Neural cell (in vitro differentiated cells): ENCODE results near the gene PLEKHM3.

Experiments used
- EP300 ChIP-seq: fragments of 450-650 bp; conservative IDR thresholded peaks from 2 replicates; pipeline ENCODE4 v1.6.1; 2014; ENCODE audit warnings: antibody characterized with exemption, mild to moderate bottlenecking, moderate library complexity; ENCODE audit not compliant: poor library complexity, severe bottlenecking
- EZH2 ChIP-seq: fragments of 200-600, 300-800 bp; shearing (Covaris generic), sonication (generic); IDR thresholded peaks from 2 replicates; pipeline ENCODE4 v1.6.1; 2014; ENCODE audit warnings: antibody characterized with exemption, low read length, borderline replicate concordance, mild to moderate bottlenecking; ENCODE audit not compliant: insufficient read depth, poor library complexity, severe bottlenecking
- POLR2AphosphoS5 ChIP-seq: IDR thresholded peaks from 2 replicates; pipeline ENCODE4 v1.6.1; 2012
- SMC3 ChIP-seq: fragments of 450-650 bp; conservative IDR thresholded peaks from 2 replicates; pipeline ENCODE4 v1.6.1; 2014; ENCODE audit warnings: antibody characterized with exemption, mild to moderate bottlenecking, moderate library complexity; ENCODE audit not compliant: poor library complexity
- TAF1 ChIP-seq: IDR thresholded peaks from 2 replicates; pipeline ENCODE4 v1.6.1; 2012; ENCODE audit warnings: low read depth
- TF ChIP-seq, protein P1 (sequence below): fragments of 450-650 bp; IDR thresholded peaks from 2 replicates; pipeline ENCODE4 v1.5.1; 2014; ENCODE audit warnings: antibody characterized with exemption, mild to moderate bottlenecking, moderate library complexity; ENCODE audit not compliant: poor library complexity, severe bottlenecking
- TF ChIP-seq, protein P2 (sequence below): IDR thresholded peaks from 2 replicates; pipeline ENCODE4 v1.6.1; 2012; ENCODE audit warnings: borderline replicate concordance

DNA sequence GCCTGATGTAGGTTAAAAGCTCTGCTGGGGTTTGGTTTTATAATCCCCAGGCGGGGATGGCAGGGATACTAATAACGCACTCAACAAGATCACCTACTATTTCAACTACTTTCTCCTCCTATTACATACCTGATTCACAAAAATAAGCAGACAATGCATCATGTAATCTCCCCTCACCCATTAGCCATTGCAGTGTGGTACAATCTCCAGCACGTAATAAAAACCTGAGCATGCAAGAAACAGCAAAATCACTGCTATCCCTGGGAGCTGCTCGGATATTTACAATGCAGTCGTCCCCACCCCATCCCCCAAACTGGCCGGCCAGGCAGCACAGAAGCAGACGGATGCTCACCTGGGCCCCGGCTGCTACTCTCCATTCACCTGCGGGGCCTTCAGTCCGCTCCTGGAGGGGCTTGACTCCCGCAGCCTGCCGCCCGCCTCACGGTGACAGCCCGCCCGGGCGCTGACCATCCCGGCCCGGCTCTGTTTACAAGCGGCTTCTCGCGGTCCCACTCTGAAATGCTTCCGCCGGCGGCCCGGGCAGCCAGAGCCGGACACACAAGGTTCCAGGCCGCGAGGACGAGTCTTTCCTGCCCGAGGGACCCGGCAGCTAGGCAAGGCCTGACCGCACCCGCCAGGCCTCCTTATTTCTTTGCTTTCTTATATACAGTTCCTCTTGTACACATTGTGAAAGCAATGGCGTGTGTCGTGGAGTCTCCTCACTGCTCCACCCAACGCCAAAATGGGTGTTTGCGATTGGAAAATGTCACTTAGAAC lies at the start of gene PLEKHM3:
- TF ChIP-seq, protein P1, sequence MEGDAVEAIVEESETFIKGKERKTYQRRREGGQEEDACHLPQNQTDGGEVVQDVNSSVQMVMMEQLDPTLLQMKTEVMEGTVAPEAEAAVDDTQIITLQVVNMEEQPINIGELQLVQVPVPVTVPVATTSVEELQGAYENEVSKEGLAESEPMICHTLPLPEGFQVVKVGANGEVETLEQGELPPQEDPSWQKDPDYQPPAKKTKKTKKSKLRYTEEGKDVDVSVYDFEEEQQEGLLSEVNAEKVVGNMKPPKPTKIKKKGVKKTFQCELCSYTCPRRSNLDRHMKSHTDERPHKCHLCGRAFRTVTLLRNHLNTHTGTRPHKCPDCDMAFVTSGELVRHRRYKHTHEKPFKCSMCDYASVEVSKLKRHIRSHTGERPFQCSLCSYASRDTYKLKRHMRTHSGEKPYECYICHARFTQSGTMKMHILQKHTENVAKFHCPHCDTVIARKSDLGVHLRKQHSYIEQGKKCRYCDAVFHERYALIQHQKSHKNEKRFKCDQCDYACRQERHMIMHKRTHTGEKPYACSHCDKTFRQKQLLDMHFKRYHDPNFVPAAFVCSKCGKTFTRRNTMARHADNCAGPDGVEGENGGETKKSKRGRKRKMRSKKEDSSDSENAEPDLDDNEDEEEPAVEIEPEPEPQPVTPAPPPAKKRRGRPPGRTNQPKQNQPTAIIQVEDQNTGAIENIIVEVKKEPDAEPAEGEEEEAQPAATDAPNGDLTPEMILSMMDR, result no peak
- TF ChIP-seq SMC3 (peak; percentile 51), EZH2 (no peak), POLR2AphosphoS5 (peak; percentile 48), TAF1 (peak; percentile 94), EP300 (peak; percentile 30)
- TF ChIP-seq, protein P2, sequence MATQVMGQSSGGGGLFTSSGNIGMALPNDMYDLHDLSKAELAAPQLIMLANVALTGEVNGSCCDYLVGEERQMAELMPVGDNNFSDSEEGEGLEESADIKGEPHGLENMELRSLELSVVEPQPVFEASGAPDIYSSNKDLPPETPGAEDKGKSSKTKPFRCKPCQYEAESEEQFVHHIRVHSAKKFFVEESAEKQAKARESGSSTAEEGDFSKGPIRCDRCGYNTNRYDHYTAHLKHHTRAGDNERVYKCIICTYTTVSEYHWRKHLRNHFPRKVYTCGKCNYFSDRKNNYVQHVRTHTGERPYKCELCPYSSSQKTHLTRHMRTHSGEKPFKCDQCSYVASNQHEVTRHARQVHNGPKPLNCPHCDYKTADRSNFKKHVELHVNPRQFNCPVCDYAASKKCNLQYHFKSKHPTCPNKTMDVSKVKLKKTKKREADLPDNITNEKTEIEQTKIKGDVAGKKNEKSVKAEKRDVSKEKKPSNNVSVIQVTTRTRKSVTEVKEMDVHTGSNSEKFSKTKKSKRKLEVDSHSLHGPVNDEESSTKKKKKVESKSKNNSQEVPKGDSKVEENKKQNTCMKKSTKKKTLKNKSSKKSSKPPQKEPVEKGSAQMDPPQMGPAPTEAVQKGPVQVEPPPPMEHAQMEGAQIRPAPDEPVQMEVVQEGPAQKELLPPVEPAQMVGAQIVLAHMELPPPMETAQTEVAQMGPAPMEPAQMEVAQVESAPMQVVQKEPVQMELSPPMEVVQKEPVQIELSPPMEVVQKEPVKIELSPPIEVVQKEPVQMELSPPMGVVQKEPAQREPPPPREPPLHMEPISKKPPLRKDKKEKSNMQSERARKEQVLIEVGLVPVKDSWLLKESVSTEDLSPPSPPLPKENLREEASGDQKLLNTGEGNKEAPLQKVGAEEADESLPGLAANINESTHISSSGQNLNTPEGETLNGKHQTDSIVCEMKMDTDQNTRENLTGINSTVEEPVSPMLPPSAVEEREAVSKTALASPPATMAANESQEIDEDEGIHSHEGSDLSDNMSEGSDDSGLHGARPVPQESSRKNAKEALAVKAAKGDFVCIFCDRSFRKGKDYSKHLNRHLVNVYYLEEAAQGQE, result peak; percentile 88
